GM19240 (cell line): ENCODE measurements around the gene PREP.
A peak's percentile ranks its signal among the peaks of the same experiment; 100 is the strongest.
"Not testable (repeated sequence)": the region's sequence is repeated elsewhere in the genome, so short reads cannot be mapped to it uniquely, and the experiment has no call there.

Source experiments
- DNase-seq: peaks from one replicate; pipeline ENCODE4 v3.0.0; 2011; ENCODE audit warnings: low spot score; ENCODE audit not compliant: insufficient read length

PREP gene

DNA sequence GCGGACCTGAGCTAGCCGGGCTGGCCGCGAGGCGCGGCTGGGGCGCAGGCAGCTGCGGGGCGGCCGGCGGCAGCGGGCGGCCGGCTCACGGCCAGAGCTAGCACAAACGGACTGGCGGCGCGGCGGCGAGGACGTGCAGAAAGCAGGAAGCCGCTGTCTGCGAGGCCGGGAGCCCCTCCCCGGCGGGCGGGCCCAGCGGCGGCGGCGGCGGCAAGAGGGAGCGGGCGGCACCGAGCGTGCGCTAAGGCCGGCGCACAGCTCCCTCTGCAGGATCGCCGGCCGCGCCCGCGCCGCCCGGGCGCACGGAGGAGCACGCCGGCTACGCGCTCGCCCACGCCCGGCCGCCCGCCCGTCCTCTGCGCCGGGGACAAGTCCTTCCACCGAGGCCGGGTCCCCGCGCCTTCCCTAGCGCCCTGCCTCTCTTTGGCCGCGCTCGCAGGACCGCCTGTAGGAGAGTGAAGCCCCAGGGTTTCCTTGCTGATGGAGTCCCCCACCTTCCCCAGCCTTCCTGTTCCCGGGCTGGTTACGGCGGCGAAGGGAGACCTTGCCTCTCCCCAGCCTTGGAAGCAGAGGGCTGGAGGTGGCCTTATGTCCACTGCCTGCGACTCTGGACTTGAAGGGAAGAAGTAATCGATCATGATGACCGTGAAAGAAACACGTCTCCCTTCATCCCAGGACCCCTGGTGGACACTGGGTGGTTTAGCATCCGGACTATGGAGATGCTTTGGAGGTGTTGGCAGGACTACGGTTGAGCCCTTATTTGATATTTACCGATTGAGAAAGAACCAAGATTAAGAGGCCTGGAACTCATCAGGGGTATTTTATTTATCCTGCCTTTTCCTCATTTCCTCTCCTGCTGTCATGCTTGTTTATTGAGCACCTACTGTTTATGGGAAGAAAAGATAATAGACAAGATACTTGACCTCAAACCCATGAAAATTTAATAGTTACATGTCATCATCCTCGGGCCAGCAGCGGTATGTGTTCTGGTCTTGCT lies at the start of gene PREP:
TSS of gene PREP (minus strand) at position 144 of the 997 bp plus-strand sequence. CDS start 191 bp downstream, outside the sequence.
- DNase-seq = peak; percentile 69

GRCh38 chr6:105452376-105452775 lies 49.5 kb upstream of the PREP start:
- DNase-seq = no peak

DNA sequence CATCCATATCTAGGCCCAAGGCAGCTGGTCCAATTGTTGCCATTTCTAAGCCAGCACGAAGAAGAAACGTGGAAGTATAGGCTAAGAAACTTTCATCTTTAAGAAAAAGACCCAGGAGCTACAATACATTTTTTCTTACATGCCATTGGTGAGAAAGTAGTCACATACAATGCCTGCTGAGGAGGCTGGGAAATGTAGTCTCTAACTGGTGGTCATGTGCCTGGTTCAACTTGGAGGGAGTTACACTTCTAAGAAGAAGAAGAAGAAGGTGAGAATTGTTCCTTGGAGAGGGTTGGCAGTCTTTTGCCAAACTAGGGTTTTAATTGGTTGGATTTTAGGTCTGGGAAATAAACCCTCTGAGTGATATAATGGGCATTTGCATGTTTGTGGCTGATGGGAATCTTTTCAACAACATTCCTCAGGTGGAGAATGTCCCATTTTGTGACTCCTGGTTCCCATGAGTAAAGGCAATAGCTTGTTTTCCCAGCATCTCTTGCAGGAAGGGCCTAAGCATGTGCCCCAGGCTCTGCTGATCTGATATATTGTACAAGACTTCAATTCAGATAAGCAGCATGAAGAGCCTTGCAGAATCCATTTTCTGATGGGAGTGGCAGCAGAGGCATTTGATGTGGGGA lies 47.0 kb upstream of the PREP start:
- DNase-seq = no peak

- DNase-seq = no peak
Observed at GRCh38 chr6:105445481-105445880, 42.6 kb upstream of the PREP start.

- DNase-seq = no peak
Observed at GRCh38 chr6:105443941-105444340, 41.1 kb upstream of the PREP start.

DNA sequence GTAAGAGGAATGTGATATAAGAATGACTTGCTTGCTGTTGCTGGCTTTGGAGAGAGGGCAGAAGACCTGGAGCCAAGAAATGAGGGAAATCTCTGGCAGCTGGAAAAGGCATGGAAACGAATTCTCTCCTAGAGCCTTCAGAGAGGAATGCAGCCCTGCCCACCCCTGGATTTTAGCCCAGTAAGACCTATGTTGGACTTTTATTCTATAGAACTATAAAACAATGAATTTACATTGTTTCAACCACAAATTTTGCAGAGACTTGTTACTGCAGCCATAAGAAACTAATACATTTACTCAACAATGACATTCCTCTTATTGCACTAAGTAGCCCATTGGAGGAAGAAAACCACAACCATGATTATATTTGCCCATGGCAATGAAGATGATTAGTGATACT lies 39.5 kb upstream of the PREP start:
- DNase-seq = no peak

- no peak for DNase-seq
Observed at GRCh38 chr6:105437236-105437635, 34.4 kb upstream of the PREP start.

GRCh38 chr6:105433723-105434122 lies 30.8 kb upstream of the PREP start:
- no peak for DNase-seq

DNA sequence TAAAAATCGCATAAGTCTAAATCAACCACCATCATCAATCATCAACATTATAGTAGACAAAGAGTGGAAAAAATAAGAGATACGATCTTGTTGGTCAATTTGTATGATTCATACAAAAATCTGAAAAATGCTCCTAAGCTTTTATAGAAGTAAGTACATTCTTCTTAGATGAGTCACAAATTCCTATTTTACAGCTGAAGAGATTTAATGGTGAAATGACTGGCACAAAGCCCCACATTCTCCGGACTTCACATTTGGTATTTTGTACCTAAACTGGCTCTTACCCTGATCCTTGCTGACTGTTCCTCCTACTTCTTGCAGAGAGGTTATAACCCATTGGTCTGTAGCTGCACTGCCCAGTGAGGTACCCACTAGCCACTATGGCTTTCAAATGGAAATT lies 29.9 kb upstream of the PREP start:
- no peak for DNase-seq

DNA sequence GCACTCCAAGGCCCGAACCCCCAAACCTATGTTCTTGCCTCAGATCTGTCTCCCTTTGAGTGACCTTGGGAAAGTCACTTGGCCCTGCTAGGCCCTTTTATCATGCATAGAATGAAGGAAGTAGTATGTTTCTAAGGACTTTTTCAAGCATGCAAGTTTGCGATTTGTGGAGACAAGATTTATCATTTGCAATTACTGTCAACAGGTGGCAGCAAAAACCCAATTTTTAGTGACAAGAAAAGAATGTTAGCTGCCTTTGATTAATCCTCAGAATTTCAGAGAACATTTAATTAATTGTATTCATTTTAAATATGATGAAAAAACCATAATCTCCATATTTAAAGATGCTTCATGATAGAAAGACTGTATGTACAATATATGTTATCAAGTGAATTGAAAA lies 28.3 kb upstream of the PREP start:
- DNase-seq = no peak

DNA sequence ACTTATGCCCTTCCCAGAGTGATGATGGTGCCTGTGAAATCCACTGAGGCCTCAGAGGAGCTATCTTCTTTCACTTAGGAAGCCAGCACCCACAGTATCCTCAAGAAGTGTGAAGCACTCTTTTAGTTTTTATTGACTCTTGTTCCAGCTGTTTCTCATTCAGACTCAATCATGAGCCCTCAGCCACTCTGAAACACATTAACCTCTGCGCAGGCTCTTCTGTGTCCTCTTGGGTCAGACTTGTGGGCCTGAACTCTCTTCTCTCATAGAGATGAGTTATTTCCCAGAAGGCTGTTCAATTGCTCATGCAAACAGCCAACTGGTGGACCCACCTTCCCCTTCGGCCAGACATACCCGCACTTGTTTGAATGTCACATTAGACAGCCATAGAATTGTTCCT lies 27.8 kb upstream of the PREP start:
- DNase-seq = no peak

DNA sequence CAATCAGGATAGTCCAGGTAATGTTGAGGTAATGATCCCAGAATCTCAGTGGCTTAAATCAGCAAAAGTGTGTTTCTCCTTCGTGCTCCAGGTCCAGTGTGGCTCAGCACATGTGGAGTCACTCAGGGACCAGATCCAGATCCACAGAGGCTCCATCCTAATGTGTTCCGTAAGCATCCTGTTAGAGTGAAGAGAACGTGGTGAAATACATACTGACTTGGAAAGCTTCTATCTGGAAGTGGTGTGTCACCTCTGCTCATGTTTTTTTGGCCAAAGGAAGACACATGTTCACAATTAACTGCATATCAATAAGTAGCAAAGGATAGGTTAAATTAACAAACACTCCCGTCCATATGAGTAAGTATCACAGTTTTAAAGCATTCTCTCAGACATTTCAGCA lies 26.8 kb upstream of the PREP start:
- DNase-seq = no peak

DNA sequence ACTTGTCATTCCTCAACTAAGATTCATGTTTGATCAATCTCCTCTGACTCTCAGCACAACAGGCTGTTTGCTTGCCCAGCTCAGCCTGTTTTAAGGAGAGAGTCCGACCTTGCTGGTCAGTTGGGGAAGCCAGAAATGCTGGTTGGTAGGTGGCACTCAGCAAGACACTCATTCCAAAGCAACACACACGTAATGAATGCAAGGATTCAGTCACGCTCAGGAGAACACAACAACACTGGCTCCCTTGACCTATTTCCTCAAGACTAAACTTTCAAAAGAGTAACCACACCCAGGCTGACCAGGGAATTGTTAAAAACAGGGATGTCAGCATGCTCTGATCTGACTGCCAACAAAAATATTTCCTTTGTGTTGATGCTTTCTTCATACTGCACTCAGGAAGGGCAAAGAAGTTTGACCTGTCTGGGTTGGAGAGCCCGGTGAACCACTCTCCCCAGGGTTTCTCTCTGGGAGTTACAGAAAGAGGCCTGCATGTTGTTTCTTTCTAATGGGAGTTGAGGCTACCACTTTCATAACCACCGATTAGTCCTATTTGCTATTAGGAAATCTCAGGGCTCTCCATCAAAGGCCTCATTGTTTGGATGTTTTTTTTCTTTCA lies 25.6 kb upstream of the PREP start:
- no peak for DNase-seq

DNA sequence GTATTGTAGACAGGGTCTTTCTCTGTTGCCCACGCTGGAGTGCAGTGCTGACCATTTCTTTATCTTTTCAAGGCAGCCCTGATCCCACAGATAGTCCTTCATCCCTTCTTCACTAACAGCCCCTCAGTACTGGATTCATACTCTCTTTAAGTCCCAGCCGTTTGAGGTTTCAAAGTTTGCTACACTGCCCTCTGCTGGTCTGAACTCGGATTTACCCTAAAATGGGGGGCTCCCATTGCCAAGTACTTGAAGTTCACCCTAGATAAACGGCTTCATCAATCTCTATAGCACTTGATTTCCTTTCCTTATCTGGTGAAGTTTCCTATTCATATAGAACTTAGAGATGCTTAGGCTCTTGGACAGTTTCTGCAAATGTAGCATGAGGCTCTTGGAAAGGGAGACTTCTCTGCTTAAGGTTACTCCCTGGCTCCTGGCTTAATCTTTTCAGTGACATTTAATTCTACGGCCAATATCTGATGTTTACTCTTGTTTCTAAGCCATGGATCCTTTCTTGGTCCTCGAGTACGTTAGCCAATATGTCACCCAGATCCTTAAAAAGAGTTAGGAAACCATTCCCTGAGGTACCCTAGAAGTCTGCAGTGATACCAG lies 21.4 kb upstream of the PREP start:
- DNase-seq = peak; percentile 30

DNA sequence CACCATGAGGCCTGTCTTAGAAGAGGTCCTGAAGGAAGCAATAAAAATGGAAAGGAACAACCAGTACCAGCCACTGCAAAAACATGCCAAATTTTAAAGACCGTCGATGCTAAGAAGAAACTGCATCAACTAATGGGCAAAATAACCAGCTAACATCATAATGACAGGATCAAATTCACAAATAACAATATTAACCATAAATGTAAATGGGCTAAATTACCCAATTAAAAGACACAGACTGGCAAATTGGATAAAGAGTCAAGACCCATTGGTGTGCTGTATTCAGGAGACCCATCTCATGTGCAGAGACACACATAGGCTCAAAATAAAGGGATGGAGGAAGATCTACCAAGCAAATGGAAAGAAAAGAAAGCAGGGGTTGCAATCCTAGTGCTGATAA lies 14.1 kb upstream of the PREP start:
- DNase-seq = not testable (repeated sequence)

- DNase-seq = no peak
Observed at GRCh38 chr6:105409734-105410133, 6.9 kb upstream of the PREP start.

GRCh38 chr6:105402090-105402938 lies 568 bp downstream of the PREP start:
- DNase-seq = no peak

DNA sequence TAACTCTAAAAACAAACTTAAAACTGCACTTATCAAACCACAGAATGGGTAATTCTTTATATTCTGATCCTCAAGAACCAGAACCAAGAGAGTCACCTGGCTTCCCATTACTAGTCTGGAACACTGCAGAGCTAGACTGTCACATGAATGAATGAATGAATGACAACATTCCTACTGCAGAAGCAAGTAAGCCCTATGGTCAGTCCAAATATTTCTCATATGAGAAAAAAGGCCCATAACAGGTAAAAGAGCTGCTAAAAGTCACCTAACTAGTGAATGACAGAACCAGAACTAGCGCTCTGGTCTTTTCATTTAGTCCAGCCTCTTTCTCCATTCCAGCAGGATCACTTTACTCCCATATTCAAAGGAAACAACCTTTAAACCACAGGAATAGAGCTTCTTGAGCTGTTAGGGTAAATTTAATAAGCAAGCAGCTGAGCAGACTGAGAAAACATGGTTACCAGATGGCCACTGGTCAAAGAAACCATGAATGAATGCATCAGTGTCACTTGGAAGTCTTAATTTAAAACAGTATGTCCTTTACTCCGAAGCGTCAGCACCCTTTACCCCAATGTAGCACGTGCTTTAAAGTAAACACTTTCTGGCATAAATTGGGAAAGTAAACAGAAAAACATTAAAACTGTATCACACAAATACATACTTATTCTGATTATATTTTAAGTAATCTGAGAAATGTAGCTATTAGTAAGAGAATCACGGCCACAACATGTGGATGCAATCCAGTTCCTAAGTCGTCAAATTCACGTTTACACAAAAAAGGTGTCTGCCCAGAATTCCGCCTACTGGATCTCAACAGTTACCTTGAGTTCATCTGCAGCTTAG lies 1.4 kb downstream of the PREP start:
- DNase-seq = no peak

DNA sequence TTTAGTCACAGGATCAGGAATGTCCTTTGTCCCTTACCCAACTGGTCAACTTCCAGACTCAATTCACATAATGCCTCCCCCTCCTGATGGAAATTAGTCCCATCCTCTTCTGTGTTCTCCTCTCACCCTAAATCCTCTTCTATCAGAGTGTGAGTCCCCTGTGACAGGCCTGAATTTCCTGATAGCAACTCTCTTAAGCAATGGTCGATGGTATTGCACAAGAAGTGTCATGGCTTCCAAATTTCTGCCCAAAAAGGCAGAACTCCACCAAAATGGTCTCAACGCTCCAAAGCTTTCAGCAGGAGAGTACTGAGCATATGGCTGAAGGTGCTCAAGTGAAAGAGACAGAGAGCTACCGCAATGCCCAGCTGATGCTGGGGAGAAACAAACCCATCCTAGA lies 2.4 kb downstream of the PREP start:
- no peak for DNase-seq

DNA sequence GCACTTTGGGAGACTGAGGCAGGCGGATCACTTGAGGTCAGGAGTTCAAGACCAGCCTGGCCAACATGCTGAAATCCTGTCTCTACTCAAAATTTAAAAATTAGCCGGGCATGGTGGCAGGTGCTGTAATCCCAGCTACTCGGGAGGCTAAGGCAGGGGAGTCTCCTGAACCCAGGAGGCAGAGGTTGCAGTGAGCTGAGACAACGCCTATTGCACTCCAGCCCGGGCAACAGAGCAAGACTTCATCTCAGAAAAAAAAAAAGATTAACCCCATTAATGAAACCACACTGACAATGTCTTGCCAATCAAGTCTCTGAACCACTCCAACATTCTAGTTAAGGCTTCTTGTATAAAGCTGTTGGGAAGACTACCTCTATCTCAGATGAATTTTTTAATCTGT lies 4.0 kb downstream of the PREP start:
- DNase-seq = no peak
